BJ (cell line): ENCODE results near the gene TRIP12. TPM values are rescaled to one million over a fixed set of nuclear protein-coding genes. Genes with fewer than 3 reads are reported as not detected.
"Not testable (repeated sequence)": the region's sequence is repeated elsewhere in the genome, so short reads cannot be mapped to it uniquely, and the experiment has no call there.

Source experiments
- CTCF ChIA-PET: fragments of 350-600 bp; formaldehyde crosslinking; extraction: SDS; loops from one replicate; lab custom pipeline; 2021; ENCODE audit warnings: antibody characterized with exemption, inconsistent platforms; lab: Yijun Ruan, JAX
- POLR2A ChIA-PET: fragments of 300-600 bp; sonication (Branson Sonifier 250); formaldehyde crosslinking; extraction: SDS; loops from one replicate; lab custom pipeline; 2021; ENCODE audit warnings: antibody characterized with exemption; lab: Charles Lee
- DNase-seq: peaks from one replicate; pipeline ENCODE4 v3.0.0-alpha.2; 2011; ENCODE audit warnings: low read depth
- H3K27me3 ChIP-seq: 2 replicates; pipeline ENCODE4 v1.6.0; 2011; ENCODE audit warnings: low read length; ENCODE audit not compliant: control insufficient read depth, insufficient read depth
- H3K36me3 ChIP-seq: 2 replicates; pipeline ENCODE4 v1.5.1; 2011; ENCODE audit warnings: low read length; ENCODE audit not compliant: control insufficient read depth, insufficient read depth
- H3K4me3 ChIP-seq: 2 replicates; pipeline ENCODE4 v1.5.1; 2011; ENCODE audit warnings: low read depth, mild to moderate bottlenecking, control low read depth, low read length
- CTCF ChIP-seq: IDR thresholded peaks from 2 replicates; pipeline ENCODE4 v1.5.1; 2011; ENCODE audit warnings: low read depth, mild to moderate bottlenecking, control low read depth, inconsistent platforms, low read length, moderate library complexity; ENCODE audit not compliant: insufficient read depth
- polyA plus RNA-seq: library from polyadenylated mRNA; depleted of rRNA; stranded (reverse); fragments of >200 nt; gene quantifications from 2 replicates; pipeline ENCODE4 v1.2.3, GENCODE V29; 2011

The TRIP12 gene
- polyA plus RNA-seq, 1 experiment: 92.6 TPM

- H3K4me3 ChIP-seq: no peak overlapping the region
- POLR2A ChIA-PET: no interaction called here
- no peak for TF ChIP-seq CTCF
- DNase-seq: no peak
- CTCF ChIA-PET: interaction anchor here (1.3 kb wide), 1 partner anchor 11 kb away, joined by 3 read pairs; no protein-coding TSS in a partner anchor
- H3K27me3 ChIP-seq: no peaks in the 10 kb centered on the region
- peaks cover 1% of the 10 kb centered on the region; the same call in 1 of the 2 replicates for H3K36me3 ChIP-seq
Measured at GRCh38 chr2:229930656-229931055, 8.8 kb upstream of the TRIP12 start.

DNA sequence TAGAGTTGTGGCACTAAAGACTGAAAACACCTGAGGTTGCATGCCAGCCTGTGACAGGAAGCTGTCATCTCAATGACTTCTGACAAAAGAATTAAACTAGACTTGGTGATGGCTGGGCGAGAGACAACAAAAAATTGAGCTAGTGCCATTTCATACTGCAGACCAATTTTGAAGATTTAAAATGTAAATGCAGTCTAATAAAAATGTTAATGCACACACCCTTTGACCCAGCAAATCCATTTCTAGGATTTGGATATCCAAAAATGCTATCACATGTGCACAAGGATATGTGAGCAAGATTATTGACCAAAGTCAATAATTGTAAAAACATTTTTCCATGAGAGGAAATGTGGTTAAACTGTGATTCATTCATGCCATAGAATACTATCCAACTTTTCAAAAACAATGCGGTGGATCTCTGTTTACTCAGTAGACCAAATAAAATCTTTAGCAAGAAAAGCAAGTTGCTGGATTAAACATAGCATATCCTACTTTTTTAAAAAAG lies 6.1 kb upstream of the TRIP12 start:
- no peak overlapping the region for H3K4me3 ChIP-seq
- peak; percentile 23 for DNase-seq
- H3K27me3 ChIP-seq: no peaks in the 10 kb centered on the region
- TF ChIP-seq CTCF: no peak
- H3K36me3 ChIP-seq: no peaks in the 10 kb centered on the region
- ChIA-PET POLR2A (interaction anchor here (0.6 kb wide), 1 partner anchor 9 kb away, joined by 3 read pairs; no protein-coding TSS in a partner anchor), CTCF (interaction anchor here (0.8 kb wide), 1 partner anchor 127 kb away, joined by 3 read pairs; no protein-coding TSS in a partner anchor)

DNA sequence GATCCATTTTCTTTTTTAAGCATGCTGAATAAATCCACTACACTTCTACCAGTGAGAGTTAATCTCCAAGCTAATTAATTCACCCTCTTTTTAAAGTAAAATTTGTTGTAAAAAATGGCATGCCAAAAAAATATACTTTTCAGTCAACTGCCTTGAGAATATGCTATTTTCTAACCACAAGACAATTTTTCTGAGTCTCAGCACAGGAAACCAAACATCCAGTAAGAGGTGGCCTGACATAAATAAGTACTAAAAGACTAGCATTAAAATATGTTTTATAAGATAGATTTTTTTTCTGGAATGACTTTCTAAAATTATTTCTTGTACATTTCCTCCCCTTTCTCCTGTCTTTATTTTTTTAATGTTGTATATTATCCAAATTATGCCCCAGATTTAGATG lies 3.4 kb upstream of the TRIP12 start:
- H3K4me3 ChIP-seq: no peak overlapping the region
- no peaks in the 10 kb centered on the region for H3K27me3 ChIP-seq
- ChIA-PET CTCF (no interaction called here), POLR2A (no interaction called here)
- DNase-seq: no peak
- no peak for TF ChIP-seq CTCF
- H3K36me3 ChIP-seq: no peaks in the 10 kb centered on the region

- H3K36me3 ChIP-seq, CTCF ChIA-PET, DNase-seq, H3K4me3 ChIP-seq, H3K27me3 ChIP-seq, POLR2A ChIA-PET: not testable (repeated sequence)
Measured at GRCh38 chr2:229924541-229924940, 2.7 kb upstream of the TRIP12 start.

DNA sequence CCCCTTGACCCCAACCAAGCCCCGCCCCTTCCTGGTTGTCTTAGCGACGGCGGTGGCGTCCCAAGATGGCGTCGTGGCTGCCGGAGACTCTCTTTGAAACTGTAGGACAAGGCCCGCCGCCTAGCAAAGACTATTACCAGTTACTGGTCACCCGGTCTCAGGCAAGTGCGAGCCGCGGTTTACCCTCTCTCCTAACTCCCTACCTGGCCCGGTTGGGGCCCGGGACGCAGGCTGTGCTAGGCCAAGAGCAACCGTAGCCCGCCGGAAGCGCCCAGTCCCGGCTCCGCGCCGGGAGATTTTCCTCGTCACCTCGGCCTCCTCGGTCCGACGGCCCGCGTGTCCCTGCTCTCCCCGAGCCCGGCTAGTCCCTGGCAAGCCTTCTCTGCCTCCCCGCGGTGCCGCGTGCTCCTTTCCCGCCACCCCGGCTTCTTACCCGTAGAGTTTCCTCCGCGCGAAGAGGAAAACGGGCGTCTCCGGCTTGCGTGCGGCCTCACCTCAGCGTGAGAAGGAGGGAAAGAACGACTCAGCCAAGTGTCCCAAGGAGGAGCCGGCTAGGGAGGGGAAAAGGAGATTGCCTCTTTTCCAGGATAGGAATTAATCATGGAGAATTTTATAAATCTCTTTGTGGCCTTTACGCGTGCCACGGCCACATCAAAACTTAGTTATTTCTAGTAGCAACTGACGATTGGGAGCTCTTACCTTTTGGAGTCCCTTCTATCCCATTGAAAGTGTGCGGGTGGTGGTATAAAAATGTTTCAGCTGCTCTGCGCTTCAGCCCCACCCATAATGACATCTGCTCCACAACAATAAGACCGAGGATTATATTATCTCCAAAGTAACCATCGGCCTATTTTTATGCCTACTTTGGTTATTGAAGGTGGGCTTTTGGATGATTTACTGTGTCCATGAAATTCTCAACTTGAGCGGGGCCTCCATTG lies 909 bp upstream of the TRIP12 start, which contains the start of gene FBXO36:
FBXO36 (plus strand) TSS at position 55 of the 938 bp plus-strand sequence; CDS start at position 66, 11 bp downstream.
- Histone ChIP-seq H3K4me3 (peak within 1 kb of the TSS; percentile 79), H3K36me3 (no peaks in the 10 kb centered on the region), H3K27me3 (no peaks in the 10 kb centered on the region)
- TF ChIP-seq CTCF: no peak
- CTCF ChIA-PET: interaction anchor here (1.4 kb wide), 1 partner anchor 10 kb away, joined by 4 read pairs; no protein-coding TSS in a partner anchor
- POLR2A ChIA-PET: no interaction called here
- DNase-seq: no peak
